Esophagus squamous epithelium (tissue), 4 donors: ENCODE measurements around the gene GPR143.

Experiments
- CTCF ChIP-seq, 6 experiments: fragments of 450-650 bp in 4 of 6; fragments of 200-600 bp in 2 of 6; sonication (generic) in 2 of 6; IDR thresholded peaks; one replicate each; pipeline ENCODE4 v1.5.1; 2016 to 2019; ENCODE audit warnings: antibody characterized with exemption in 6 of 6, mild to moderate bottlenecking in 4 of 6, moderate library complexity in 4 of 6
- POLR2A ChIP-seq, 4 donors: fragments of 450-650 bp; IDR thresholded peaks; one replicate each; pipeline ENCODE4 v1.6.1; 2017; ENCODE audit warnings: antibody characterized with exemption in 4 of 4, mild to moderate bottlenecking in 4 of 4, moderate library complexity in 3 of 4

GRCh38 chrX:9683350-9683749, 82.3 kb downstream of the GPR143 start:
- TF ChIP-seq CTCF (IDR thresholded peaks at IDR 0.05) (no peak), POLR2A (IDR thresholded peaks at IDR 0.05) (no peak)
